GM23338 (cell line): Measurements from ENCODE around the gene ABCA5.

Experiments
- EZH2 ChIP-seq: fragments of 200-600 bp; sonication (generic); IDR thresholded peaks from one replicate; pipeline ENCODE4 v1.8.0; 2017; ENCODE audit warnings: antibody characterized with exemption, mild to moderate bottlenecking, low read depth; ENCODE audit not compliant: unreplicated experiment
- EZH2phosphoT487 ChIP-seq: fragments of 200-600 bp; sonication (generic); IDR thresholded peaks from one replicate; pipeline ENCODE4 v1.8.1; 2018; ENCODE audit warnings: antibody characterized with exemption; ENCODE audit not compliant: unreplicated experiment
- TF ChIP-seq, protein P1 (sequence below): IDR thresholded peaks from one replicate; pipeline ENCODE4 v1.6.1; 2018; ENCODE audit warnings: antibody characterized with exemption; ENCODE audit not compliant: unreplicated experiment

DNA sequence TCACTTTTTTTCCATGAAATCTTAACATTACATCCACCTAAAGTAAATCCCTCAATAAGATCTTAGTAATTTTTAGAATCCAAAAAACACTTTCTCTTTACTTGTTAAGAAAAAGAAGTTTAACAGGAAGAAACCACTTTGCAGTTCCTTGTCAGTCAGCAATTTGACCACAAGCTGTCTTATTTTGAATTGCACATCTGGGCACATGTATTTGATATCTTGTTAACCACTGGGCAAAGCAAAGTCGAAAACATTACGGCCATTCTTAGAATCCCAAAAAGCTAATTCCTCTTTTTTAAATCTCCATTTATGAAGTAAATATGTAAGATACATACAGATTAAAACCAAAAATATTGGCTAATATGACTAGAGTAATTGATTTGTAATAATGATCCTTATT, 99.4 kb downstream of the ABCA5 start:
- TF ChIP-seq, protein P1, sequence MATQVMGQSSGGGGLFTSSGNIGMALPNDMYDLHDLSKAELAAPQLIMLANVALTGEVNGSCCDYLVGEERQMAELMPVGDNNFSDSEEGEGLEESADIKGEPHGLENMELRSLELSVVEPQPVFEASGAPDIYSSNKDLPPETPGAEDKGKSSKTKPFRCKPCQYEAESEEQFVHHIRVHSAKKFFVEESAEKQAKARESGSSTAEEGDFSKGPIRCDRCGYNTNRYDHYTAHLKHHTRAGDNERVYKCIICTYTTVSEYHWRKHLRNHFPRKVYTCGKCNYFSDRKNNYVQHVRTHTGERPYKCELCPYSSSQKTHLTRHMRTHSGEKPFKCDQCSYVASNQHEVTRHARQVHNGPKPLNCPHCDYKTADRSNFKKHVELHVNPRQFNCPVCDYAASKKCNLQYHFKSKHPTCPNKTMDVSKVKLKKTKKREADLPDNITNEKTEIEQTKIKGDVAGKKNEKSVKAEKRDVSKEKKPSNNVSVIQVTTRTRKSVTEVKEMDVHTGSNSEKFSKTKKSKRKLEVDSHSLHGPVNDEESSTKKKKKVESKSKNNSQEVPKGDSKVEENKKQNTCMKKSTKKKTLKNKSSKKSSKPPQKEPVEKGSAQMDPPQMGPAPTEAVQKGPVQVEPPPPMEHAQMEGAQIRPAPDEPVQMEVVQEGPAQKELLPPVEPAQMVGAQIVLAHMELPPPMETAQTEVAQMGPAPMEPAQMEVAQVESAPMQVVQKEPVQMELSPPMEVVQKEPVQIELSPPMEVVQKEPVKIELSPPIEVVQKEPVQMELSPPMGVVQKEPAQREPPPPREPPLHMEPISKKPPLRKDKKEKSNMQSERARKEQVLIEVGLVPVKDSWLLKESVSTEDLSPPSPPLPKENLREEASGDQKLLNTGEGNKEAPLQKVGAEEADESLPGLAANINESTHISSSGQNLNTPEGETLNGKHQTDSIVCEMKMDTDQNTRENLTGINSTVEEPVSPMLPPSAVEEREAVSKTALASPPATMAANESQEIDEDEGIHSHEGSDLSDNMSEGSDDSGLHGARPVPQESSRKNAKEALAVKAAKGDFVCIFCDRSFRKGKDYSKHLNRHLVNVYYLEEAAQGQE: no peak
- no peak for TF ChIP-seq EZH2
- no peak for TF ChIP-seq EZH2phosphoT487
